Motor neuron (in vitro differentiated cells): ENCODE measurements around the gene WSCD1. TPM values are rescaled to one million over a fixed set of nuclear protein-coding genes. Genes with fewer than 3 reads are reported as not detected.

Experiments used
- ATAC-seq, 8 experiments: fragments of 200-7000 bp; cut with Tn5 transposase; replicated peaks in 6 of 8; 2 replicates each; pipeline ENCODE4 v1.8.0; 2021; ENCODE audit warnings: mild to moderate bottlenecking in 8 of 8, moderate library complexity in 8 of 8
- H3K27ac ChIP-seq, 2 donors: fragments of 250-450 bp; sonication (Bioruptor Pico); 2 replicates each; pipeline ENCODE4 v1.9.0; 2021; ENCODE audit warnings: antibody characterized with exemption in 2 of 2, mild to moderate bottlenecking in 2 of 2, moderate library complexity in 1 of 2
- H3K4me1 ChIP-seq, 2 donors: fragments of 250-450 bp; sonication (Bioruptor Pico); replicated peaks in 1 of 2; 2 replicates each; pipeline ENCODE4 v1.6.1; 2021; ENCODE audit warnings: antibody characterized with exemption in 2 of 2, mild to moderate bottlenecking in 2 of 2, moderate library complexity in 1 of 2
- H3K4me3 ChIP-seq, 5 donors: fragments of 250-450 bp; sonication (Bioruptor Pico); 2 replicates each; pipeline ENCODE4 v1.9.0; 2021; ENCODE audit warnings: antibody characterized with exemption in 5 of 5, mild to moderate bottlenecking in 5 of 5, moderate library complexity in 4 of 5
- WGBS, 10 experiments: fragments of 450-650 bp; shearing (Covaris generic); methylation state at CpG; one replicate each; pipeline ENCODE4 v1.0.0; 2022; 5-methylcytosine and 5-hydroxymethylcytosine counted together
- in situ Hi-C, 9 experiments: fragments of 400-800 bp; cut with MboI; loops; one replicate each; pipeline ENCODE4 v1.15.0; 2021; ENCODE audit warnings: low sequenced_read_pairs in 9 of 9, low pct_unique_long_range_greater_than_20kb in 2 of 9; ENCODE audit not compliant: unreplicated experiment in 9 of 9
- total RNA-seq, 8 experiments: library from RNA; unstranded; fragments of 300-600 nt; gene quantifications; 2 replicates each; pipeline versions ENCODE4 v1.2.3 to v1.2.4, GENCODE V29; 2022

WSCD1 gene
- total RNA-seq, 8 experiments from 2014 or later, result 0.10 to 28.3 (median 22.9) TPM; not detected in 1

- Histone ChIP-seq H3K4me1 (no peaks in the 10 kb centered on the region), H3K27ac (no peak overlapping the region), H3K4me3 (no peak overlapping the region)
- in situ Hi-C loops, result loop anchor here in 1 of 9 experiments (25.0 kb wide), 1 partner anchor 319 kb away; no protein-coding TSS in a partner anchor
- ATAC-seq, result no peak
- 14 to 100% (median 96%) methylated on average over 1 to 5 of the region's 11 CpGs; no CpG with 5 or more reads in 5 of the 10 experiments for WGBS, 10 experiments
These were observed 22.8 kb downstream of the WSCD1 start for GRCh38 chr17:6092903-6093468.

GRCh38 chr17:6094453-6094852 is 24.3 kb downstream of the WSCD1 start:
- no peak overlapping the region for H3K4me3 ChIP-seq
- H3K27ac ChIP-seq, result no peak overlapping the region
- ATAC-seq, result no peak
- WGBS, 10 experiments, result 0 to 100% (median 54%) methylated on average over 1 of the region's 1 CpG; no CpG with 5 or more reads in 4 of the 10 experiments
- H3K4me1 ChIP-seq, result no peaks in the 10 kb centered on the region
- in situ Hi-C loops, result loop anchor here in 1 of 9 experiments (25.0 kb wide), 1 partner anchor 318 kb away; no protein-coding TSS in a partner anchor

DNA sequence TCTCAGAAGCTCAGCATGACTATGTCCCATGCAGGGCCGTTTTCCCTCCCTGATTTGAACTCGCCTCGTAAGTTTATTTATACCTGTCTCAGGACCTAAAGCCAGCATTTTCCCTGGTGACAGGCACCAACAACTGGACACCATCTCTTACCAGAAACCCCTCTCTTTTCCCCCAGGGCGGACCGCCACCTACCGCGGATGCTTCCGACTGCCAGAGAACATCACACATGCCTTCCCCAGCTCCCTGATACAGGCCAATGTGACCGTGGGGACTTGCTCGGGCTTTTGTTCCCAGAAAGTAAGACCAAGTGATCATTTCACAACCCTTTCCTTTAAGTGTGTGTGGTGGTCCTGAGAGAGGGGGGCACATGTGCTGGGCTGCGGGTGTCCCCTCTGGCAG is 24.7 kb downstream of the WSCD1 start:
- ATAC-seq, result no peak
- in situ Hi-C loops, result loop anchor here in 1 of 9 experiments (25.0 kb wide), 1 partner anchor 317 kb away; no protein-coding TSS in a partner anchor
- Histone ChIP-seq H3K27ac (no peak overlapping the region), H3K4me3 (no peak overlapping the region), H3K4me1 (no peaks in the 10 kb centered on the region)
- WGBS, 10 experiments, result 60 to 93% (median 86%) methylated on average over 1 to 3 of the region's 11 CpGs; no CpG with 5 or more reads in 6 of the 10 experiments

GRCh38 chr17:6095501-6095900 is 25.3 kb downstream of the WSCD1 start:
- 0 to 90% (median 80%) methylated on average over 1 to 2 of the region's 6 CpGs; no CpG with 5 or more reads in 5 of the 10 experiments for WGBS, 10 experiments
- Histone ChIP-seq H3K27ac (no peak overlapping the region), H3K4me3 (no peak overlapping the region), H3K4me1 (no peaks in the 10 kb centered on the region)
- no peak for ATAC-seq
- in situ Hi-C loops, result loop anchor here in 1 of 9 experiments (25.0 kb wide), 1 partner anchor 317 kb away; no protein-coding TSS in a partner anchor

DNA sequence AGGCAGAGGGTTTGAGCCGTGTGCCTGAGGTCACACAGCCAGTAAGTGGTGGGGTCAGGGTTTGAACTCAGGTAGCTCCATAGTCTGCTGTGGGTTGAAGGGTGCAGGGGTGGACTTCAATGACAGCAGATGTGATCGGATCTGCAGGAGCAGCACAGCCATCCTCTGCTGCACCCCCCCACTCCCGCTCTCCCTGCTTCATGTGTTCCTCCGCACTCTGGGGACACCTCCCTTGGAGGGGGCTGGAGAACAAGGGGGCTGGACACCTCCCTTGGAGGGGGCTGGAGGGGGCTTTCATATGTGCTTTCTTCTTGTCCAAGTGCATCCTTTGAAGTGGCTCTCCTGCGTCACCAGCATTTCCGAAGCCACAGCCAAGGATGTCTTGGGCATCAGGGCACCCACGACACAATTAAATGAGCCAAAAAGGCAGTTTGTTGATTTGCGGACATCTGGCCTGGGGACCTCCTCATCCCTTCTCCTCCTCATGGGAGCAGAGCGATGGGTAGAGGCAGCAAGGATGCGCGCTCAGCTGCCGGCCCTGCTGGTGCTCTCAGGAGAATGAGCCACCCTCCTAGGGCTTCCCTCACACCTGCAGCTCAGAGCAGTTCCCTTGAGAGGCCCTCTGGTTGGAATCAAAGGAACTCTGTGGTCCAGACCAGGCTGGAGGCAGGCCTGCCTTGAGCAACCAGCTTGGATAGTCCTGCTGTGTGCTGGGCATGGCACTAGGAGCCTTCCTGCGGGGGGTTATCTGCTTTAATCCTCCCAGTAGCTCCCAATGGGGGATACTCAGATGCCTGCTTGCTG is 26.2 kb downstream of the WSCD1 start:
- no peak for ATAC-seq
- in situ Hi-C loops, result loop anchor here in 1 of 9 experiments (25.0 kb wide), 1 partner anchor 316 kb away; no protein-coding TSS in a partner anchor
- H3K27ac ChIP-seq, result no peak overlapping the region
- 92 to 100% (median 97%) methylated on average over 1 to 8 of the region's 13 CpGs; no CpG with 5 or more reads in 6 of the 10 experiments for WGBS, 10 experiments
- H3K4me3 ChIP-seq, result no peak overlapping the region
- no peaks in the 10 kb centered on the region for H3K4me1 ChIP-seq

- no peaks in the 10 kb centered on the region for H3K4me1 ChIP-seq
- no peak overlapping the region for H3K4me3 ChIP-seq
- in situ Hi-C loops, result loop anchor here in 1 of 9 experiments (25.0 kb wide), 1 partner anchor 315 kb away; no protein-coding TSS in a partner anchor
- H3K27ac ChIP-seq, result no peak overlapping the region
- 29 to 100% (median 100%) methylated on average over 1 to 2 of the region's 10 CpGs; no CpG with 5 or more reads in 7 of the 10 experiments for WGBS, 10 experiments
- no peak for ATAC-seq
These were observed 26.8 kb downstream of the WSCD1 start for GRCh38 chr17:6097005-6097279.

DNA sequence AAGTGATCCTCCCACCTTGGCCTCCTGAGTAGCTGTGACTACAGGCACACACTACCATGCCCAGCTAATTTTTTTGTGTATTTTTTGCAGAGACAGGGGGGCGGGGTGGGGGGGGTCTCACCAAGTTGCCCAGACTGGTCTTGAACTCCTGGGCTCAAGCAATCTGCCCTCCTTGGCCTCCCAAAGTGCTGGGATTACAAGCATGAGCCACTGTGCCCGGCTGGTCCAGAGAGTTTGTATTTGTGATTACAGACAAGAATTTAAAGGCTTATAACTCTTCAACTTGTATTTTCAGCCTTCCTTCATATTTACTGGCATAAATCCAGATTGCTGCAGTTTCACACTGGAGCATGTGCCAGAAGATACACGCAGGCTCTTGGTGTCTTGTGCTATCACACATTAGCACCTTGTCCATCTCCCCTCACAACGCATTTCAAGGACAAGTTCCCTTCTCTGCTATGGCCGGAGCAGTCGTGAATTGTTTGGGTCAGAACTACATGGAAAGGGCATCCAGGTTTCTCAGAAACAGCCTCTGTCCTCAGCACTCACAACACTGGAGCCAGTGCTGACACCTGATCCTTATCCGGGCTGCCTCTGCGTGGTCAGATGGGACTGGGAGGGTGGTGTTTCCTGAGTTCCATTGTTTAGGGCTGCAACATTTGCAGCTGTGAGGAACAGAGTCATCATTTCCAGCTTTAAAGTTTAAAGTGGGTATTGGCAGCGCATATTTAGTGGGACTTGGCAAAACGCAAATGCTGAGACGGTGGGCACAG is 28.1 kb downstream of the WSCD1 start:
- WGBS, 10 experiments, result 0 to 100% (median 29%) methylated on average over 1 to 9 of the region's 11 CpGs; no CpG with 5 or more reads in 2 of the 10 experiments
- H3K27ac ChIP-seq, result no peak overlapping the region

GRCh38 chr17:6098823-6099180 is 28.6 kb downstream of the WSCD1 start:
- Histone ChIP-seq H3K4me3 (no peak overlapping the region), H3K4me1 (no peaks in the 10 kb centered on the region), H3K27ac (no peak overlapping the region)
- in situ Hi-C loops, result loop anchor here in 1 of 9 experiments (25.0 kb wide), 1 partner anchor 313 kb away; no protein-coding TSS in a partner anchor
- ATAC-seq, result no peak
- no CpG with 5 or more reads among the region's 1 CpG for WGBS, 10 experiments

More for the DNA sequence above, 28.1 kb downstream of the WSCD1 start:
- no peak for ATAC-seq
- no peaks in the 10 kb centered on the region for H3K4me1 ChIP-seq
- no peak overlapping the region for H3K4me3 ChIP-seq
- in situ Hi-C loops, result loop anchor here in 1 of 9 experiments (25.0 kb wide), 1 partner anchor 314 kb away; no protein-coding TSS in a partner anchor

- 33 to 100% (median 40%) methylated on average over 1 to 7 of the region's 8 CpGs; no CpG with 5 or more reads in 3 of the 10 experiments for WGBS, 10 experiments
- in situ Hi-C loops, result loop anchor here in 1 of 9 experiments (25.0 kb wide), 1 partner anchor 313 kb away; no protein-coding TSS in a partner anchor
- Histone ChIP-seq H3K4me1 (no peaks in the 10 kb centered on the region), H3K27ac (no peak overlapping the region), H3K4me3 (no peak overlapping the region)
- no peak for ATAC-seq
These were observed 29.3 kb downstream of the WSCD1 start for GRCh38 chr17:6099492-6099891.

DNA sequence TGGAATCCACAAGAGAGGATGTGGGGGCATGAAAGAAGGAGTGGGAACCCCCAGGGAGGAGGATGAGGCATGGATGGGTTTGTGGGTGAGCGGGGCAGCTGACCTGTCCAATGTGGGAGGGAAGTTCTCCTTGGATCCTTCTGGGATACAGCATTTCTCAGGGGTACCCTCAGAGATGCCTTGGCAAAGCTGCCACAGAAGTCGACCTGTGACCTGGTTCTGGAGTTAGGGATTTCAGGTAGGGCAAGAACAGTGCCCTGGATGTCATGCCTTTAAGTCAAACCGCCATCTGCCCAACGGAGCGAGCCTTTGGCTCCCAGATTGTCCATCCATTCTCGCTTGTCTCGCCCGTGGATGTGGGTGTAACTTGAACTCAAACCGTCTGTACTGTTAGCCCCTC is 30.0 kb downstream of the WSCD1 start:
- 0 to 100% (median 92%) methylated on average over 1 to 7 of the region's 9 CpGs; no CpG with 5 or more reads in 3 of the 10 experiments for WGBS, 10 experiments
- in situ Hi-C loops, result no loop called here
- Histone ChIP-seq H3K4me3 (no peak overlapping the region), H3K27ac (no peak overlapping the region), H3K4me1 (no peaks in the 10 kb centered on the region)
- ATAC-seq, result no peak

DNA sequence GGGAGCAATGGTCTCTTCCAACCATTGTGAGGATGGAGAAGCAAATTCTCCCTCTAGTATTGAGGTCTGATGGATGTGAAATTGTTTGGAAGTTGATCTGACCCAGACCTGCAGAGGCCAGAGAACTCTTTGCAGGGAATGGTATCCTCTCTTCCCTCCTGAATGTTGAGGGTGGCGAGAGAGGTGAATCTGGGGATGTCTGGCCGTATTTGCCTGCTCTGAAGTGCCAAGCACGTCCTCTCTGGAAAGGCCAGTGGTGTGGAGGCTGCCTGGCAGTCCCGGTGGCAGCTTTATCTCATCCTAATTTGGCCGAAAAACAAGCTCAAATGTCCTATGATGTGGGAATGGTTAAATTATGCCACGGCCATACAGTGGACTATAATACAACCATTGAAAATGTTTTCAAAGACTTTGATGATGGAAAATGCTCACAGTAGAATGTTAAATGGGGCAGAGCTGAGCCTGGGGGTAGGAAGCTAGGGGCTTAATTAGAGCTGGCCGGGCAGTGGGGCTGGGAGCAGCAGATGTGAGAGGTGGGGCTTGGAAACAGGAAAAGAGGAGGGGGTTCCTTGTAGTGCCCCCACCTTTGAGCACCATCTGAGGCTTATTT is 30.8 kb downstream of the WSCD1 start:
- no peak overlapping the region for H3K27ac ChIP-seq
- H3K4me1 ChIP-seq, result no peaks in the 10 kb centered on the region
- WGBS, 10 experiments, result 18 to 96% (median 51%) methylated on average over 1 to 7 of the region's 7 CpGs; no CpG with 5 or more reads in 4 of the 10 experiments
- in situ Hi-C loops, result no loop called here
- no peak overlapping the region for H3K4me3 ChIP-seq
- ATAC-seq, result no peak

DNA sequence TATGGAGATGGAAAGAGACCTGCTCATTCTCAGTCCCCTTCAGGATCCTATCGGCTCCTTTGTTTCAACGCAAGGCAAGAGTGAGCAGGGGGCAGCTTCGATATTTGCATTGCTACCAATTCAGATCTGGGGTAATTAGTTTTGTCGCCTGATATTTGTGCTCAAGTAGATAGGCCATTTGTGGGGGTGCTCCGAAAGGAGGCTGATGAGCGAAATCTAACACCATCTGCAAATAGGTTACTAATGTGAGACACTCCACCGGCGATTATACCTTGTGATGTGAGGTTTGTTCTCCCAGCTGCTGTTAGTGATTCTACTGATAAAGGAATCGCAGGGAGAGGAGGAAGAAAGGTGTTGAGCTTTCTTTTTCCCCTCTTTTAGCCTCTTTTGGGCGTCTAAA is 31.5 kb downstream of the WSCD1 start:
- H3K4me3 ChIP-seq, result no peak overlapping the region
- WGBS, 10 experiments, result 2 to 74% (median 54%) methylated on average over 4 to 8 of the region's 10 CpGs; no CpG with 5 or more reads in 1 of the 10 experiments

More for the DNA sequence above, 31.5 kb downstream of the WSCD1 start:
- Histone ChIP-seq H3K4me1 (no peaks in the 10 kb centered on the region), H3K27ac (no peak overlapping the region)
- in situ Hi-C loops, result no loop called here
- ATAC-seq, result no peak
